ENCODE measurements around the gene SHISAL2B.

Gene SHISAL2B

GRCh38 chr5:64763948-64764503 is 73.7 kb downstream of the SHISAL2B start:
- Histone ChIP-seq H3K4me1 (ENCODE audit: control insufficient read depth, insufficient read depth, low read length) (peaks cover 21% of the 10 kb centered on the region), H3K9ac (ENCODE audit: low read length) (no peak overlapping the region), H3K9me3 (ENCODE audit: control insufficient read depth, low read length) (no peaks in the 10 kb centered on the region), H3K36me3 (ENCODE audit: control insufficient read depth, insufficient read depth, low read length) (no peaks in the 10 kb centered on the region), H3K4me3 (ENCODE audit: low read length) (no peak overlapping the region), H3K27me3 (ENCODE audit: control insufficient read depth, insufficient read depth, low read length) (no peaks in the 10 kb centered on the region)

- H3K27me3 ChIP-seq (ENCODE audit: control insufficient read depth, insufficient read depth, low read length), result no peaks in the 10 kb centered on the region
- no peak overlapping the region for H3K9ac ChIP-seq (ENCODE audit: low read length)
- peaks cover 31% of the 10 kb centered on the region for H3K4me1 ChIP-seq (ENCODE audit: control insufficient read depth, insufficient read depth, low read length)
- no peaks in the 10 kb centered on the region for H3K9me3 ChIP-seq (ENCODE audit: control insufficient read depth, low read length)
- H3K36me3 ChIP-seq (ENCODE audit: control insufficient read depth, insufficient read depth, low read length), result no peaks in the 10 kb centered on the region
- no peak overlapping the region for H3K4me3 ChIP-seq (ENCODE audit: low read length)
Measured at GRCh38 chr5:64765804-64766504, 75.7 kb downstream of the SHISAL2B start.

GRCh38 chr5:64766941-64767340 is 76.6 kb downstream of the SHISAL2B start:
- no peaks in the 10 kb centered on the region for H3K9me3 ChIP-seq (ENCODE audit: control insufficient read depth, low read length)
- peaks cover 31% of the 10 kb centered on the region for H3K4me1 ChIP-seq (ENCODE audit: control insufficient read depth, insufficient read depth, low read length)
- H3K27me3 ChIP-seq (ENCODE audit: control insufficient read depth, insufficient read depth, low read length), result no peaks in the 10 kb centered on the region
- no peaks in the 10 kb centered on the region for H3K36me3 ChIP-seq (ENCODE audit: control insufficient read depth, insufficient read depth, low read length)
- no peak overlapping the region for H3K4me3 ChIP-seq (ENCODE audit: low read length)
- peak overlapping the region; percentile 89 for H3K9ac ChIP-seq (ENCODE audit: low read length)
